ENCODE measurements around the gene ATG9B. TPM values are rescaled to one million over a fixed set of nuclear protein-coding genes. Genes with fewer than 3 reads are reported as not detected.
A peak's percentile ranks its signal among the peaks of the same experiment; 100 is the strongest.
"Not testable (repeated sequence)": the region's sequence is repeated elsewhere in the genome, so short reads cannot be mapped to it uniquely, and the experiment has no call there.

The ATG9B gene
- total RNA-seq, 1 donor from 2014 or later = 0.17 TPM

DNA sequence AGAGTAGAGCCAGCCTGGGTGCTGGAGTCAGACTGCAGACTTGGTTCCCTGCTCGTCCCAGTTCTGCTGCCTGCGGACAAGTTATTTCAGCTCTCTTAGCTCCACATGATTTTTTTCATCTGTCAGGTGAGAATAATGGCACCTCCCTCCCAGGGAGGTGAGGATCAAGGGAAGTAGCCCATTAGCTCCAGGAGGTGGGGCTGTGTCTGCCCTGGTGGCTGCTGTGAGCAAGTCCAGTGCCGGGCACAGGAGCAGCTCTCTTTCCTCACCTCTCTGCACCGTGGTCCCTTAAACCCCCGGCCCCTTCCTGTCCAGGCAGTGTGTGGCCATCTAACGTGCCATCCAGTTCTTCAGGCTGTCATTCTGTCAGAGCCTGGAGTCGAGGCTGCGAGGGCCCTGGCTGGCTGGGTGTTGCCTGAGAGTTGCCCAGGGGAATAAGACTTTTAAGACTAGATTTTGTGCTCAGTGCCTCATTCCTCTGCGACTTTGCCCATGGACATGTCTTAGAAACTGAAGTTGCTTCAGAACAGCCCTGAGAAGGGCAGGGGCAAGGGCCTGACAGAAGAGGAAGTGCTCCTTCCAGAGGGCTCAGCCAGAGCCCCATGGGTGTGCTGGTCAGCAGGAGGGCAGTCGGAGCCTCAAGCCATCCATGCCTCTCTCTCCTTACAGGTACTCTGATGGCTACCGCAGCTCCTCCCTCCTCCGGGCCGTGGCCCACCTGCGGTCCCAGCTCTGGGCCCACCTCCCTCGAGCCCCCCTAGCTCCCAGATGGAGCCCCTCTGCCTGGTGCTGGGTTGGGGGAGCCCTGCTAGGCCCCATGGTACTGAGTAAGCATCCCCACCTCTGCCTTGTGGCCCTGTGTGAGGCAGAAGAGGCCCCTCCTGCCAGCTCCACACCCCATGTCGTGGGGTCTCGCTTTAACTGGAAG lies 8.9 kb upstream of the ATG9B start:
- ATAC-seq (peak; percentile 2), DNase-seq (no peak)
- Histone ChIP-seq H3K4me1 (peaks cover 11% of the 10 kb centered on the region), H3K36me3 (peaks cover 29% of the 10 kb centered on the region), H3K27me3 (no peaks in the 10 kb centered on the region), H3K9me3 (no peaks in the 10 kb centered on the region), H3K4me3 (no peak overlapping the region), H3K27ac (no peak overlapping the region)
- TF ChIP-seq, protein P1, sequence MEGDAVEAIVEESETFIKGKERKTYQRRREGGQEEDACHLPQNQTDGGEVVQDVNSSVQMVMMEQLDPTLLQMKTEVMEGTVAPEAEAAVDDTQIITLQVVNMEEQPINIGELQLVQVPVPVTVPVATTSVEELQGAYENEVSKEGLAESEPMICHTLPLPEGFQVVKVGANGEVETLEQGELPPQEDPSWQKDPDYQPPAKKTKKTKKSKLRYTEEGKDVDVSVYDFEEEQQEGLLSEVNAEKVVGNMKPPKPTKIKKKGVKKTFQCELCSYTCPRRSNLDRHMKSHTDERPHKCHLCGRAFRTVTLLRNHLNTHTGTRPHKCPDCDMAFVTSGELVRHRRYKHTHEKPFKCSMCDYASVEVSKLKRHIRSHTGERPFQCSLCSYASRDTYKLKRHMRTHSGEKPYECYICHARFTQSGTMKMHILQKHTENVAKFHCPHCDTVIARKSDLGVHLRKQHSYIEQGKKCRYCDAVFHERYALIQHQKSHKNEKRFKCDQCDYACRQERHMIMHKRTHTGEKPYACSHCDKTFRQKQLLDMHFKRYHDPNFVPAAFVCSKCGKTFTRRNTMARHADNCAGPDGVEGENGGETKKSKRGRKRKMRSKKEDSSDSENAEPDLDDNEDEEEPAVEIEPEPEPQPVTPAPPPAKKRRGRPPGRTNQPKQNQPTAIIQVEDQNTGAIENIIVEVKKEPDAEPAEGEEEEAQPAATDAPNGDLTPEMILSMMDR (IDR thresholded peaks at IDR 0.05) = no peak
- intact Hi-C loops (cut with DNase I) = loop anchor here (10.0 kb wide), 1 partner anchor 82 kb away; no protein-coding TSS in a partner anchor

DNA sequence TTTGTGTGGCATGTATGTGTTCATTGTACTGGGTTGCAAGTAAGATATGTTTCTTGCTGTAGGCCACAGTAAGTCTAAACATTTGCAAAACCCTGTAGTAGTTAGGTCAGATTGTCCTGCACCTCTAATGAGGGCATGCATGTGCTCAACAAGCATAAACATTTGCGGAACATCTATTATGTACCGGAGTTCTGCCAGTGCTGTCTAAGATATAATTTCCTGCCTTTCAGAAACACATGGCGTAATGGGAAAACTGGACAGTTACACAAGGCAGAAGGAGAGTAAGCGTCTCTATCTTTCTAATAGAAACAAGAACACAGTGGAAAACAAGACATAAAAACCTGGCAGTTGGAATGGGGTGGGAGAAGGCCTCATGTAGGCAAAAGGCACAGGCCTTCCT lies 6.7 kb upstream of the ATG9B start:
- Histone ChIP-seq H3K27me3 (no peaks in the 10 kb centered on the region), H3K4me3 (no peak overlapping the region), H3K27ac (no peak overlapping the region), H3K4me1 (peaks cover 11% of the 10 kb centered on the region), H3K9me3 (no peaks in the 10 kb centered on the region), H3K36me3 (peaks cover 17% of the 10 kb centered on the region)
- ATAC-seq (no peak), DNase-seq (no peak)
- intact Hi-C loops (cut with DNase I) = loop anchor here (10.0 kb wide), 1 partner anchor 84 kb away; no protein-coding TSS in a partner anchor
- TF ChIP-seq, protein P1 (IDR thresholded peaks at IDR 0.05) = no peak

DNA sequence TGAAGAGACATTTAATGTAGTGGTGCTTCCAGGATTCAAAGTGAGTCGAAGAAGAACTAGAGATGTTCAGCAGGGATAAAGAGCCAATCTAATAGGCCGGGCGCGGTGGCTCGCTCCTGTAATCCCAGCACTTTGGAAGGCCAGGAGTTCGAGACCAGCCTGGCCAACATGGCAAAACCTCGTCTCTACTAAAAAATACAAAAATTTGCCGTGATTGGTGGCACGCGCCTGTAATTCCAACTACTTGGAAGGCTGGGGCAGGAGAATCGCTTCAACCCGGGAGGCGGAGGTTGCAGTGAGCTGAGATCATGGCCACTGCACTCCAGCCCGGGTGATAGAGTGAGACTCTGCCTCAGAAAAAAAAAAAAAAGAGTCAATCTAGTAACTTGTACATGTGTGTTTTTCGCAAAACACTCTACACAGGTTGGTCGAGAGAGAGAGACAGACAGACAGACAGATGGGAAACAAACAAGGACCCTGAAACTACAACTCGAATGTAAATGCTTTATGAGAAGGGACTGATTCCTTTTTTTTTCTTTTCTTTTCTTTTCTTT lies 4.7 kb upstream of the ATG9B start:
- Histone ChIP-seq H3K27ac (peak overlapping the region; percentile 90), H3K4me1 (peaks cover 11% of the 10 kb centered on the region), H3K9me3 (no peaks in the 10 kb centered on the region), H3K4me3 (peak overlapping the region; percentile 73), H3K36me3 (no peaks in the 10 kb centered on the region), H3K27me3 (no peaks in the 10 kb centered on the region)
- ATAC-seq (no peak), DNase-seq (no peak)
- TF ChIP-seq, protein P1 (IDR thresholded peaks at IDR 0.05) = no peak
- intact Hi-C loops (cut with DNase I) = no loop called here

DNA sequence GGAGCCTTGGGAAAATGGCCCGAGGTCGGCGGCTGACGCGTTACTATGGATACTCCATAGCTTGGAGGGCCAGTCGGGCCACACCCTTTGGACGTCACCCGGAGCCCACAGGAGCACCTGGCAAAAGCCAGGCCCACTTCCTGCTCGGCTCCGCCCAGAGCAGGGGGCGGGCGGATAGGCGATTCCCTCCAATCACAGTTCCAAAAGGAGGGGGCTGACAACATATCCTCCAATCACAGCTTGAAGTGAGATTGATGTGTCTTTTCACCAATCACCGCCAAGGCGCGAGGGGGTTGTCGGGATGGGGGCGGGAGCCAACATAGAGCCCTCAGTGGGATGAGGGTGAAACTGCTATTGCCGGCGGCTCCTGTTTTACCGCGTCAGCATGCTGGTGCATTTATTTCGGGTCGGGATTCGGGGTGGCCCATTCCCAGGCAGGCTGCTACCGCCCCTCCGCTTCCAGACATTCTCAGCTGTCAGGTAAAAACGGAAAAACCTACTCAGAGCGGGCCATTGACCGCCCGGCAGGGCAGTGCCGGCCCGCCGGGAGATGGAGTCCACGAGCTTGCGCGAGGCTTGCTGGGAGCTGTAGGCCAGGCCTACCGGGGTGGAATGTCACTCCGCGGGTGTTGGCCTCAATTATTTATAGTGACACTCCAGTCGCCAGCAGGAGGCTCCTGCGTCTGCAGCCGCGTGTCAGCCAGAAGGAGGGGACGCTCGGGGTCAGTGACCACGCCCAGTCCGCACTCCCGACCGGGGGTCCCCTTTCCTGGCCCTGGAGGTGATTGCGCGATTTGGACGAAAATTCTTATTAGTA lies 4.0 kb upstream of the ATG9B start, which contains the start of gene ABCB8:
ABCB8 (plus strand) TSS at position 320 of the 817 bp plus-strand sequence; CDS start at position 386, 66 bp downstream.
- H3K9me3 ChIP-seq = no peaks in the 10 kb centered on the region
- H3K4me1 ChIP-seq = peaks cover 11% of the 10 kb centered on the region
- intact Hi-C loops (cut with DNase I) = no loop called here
- TF ChIP-seq, protein P1 (IDR thresholded peaks at IDR 0.05) = peak; percentile 52
- H3K27me3 ChIP-seq = no peaks in the 10 kb centered on the region
- H3K27ac ChIP-seq = peak within 1 kb of the TSS; percentile 90
- no peaks in the 10 kb centered on the region for H3K36me3 ChIP-seq
- H3K4me3 ChIP-seq = peak within 1 kb of the TSS; percentile 73
- DNase-seq (peak; percentile 98), ATAC-seq (peak; percentile 96)

DNA sequence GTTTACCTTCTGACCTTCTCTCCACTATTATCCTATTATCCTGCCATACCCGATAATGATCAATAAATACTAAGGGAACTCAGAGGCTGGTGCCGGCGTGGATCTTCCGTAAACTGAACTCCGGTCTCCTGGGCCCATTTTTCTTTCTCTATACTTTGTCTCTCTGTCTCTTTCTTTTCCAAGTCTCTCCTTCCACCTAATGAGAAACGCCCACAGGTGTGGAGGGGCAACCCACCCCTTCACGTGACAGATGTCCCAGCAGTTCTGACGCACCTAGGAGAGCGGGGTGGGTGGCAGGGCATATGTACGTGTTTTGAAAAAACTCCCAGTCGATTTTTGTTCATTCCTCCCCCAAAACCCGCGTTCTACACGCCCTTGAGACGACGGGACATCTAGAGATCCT lies 3.4 kb upstream of the ATG9B start:
- ATAC-seq; DNase-seq; intact Hi-C loops (cut with DNase I); H3K36me3 ChIP-seq; H3K27me3 ChIP-seq; H3K9me3 ChIP-seq: not testable (repeated sequence)
- H3K27ac ChIP-seq = peak overlapping the region; percentile 90
- peaks cover 11% of the 10 kb centered on the region for H3K4me1 ChIP-seq
- H3K4me3 ChIP-seq = peak overlapping the region; percentile 73

DNA sequence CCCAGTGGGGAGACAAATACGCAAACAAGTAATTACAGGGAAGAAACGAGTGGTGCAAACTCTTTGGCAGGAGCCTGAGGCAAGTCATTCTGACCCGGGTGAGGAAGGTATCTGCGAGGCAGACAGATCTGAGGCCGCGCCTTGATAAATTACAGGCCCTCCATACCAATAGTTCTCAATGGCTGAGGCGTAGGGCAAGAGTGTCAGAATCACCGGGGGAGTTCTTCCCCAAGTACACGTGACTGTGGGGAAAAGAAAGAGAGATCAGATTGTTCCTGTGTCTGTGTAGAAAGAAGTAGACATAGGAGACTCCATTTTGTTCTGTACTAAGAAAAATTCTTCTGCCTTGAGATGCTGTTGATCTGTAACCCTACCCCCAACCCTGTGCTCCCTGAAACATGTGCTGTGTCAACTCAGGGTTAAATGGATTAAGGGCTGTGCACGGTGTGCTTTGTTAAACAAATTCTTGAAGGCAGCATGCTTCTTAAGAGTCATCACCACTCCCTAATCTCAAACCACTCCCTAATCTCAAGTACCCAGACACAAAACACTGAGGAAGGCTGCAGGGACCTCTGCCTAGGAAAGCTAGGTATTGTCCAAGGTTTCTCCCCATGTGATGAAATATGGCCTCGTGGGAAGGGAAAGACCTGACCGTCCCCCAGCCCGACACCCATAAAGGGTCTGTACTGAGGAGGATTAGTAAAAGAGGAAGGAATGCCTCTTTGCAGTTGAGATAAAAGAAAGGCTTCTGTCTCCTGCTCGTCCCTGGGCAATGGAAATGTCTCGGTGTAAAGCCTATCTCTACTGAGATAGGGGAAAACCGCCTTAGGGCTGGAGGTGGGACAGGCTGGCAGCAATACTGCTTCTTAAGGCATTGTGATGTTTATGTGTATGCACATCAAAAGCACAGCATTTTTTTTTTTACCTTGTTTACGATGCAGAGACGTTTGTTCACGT lies 2.8 kb upstream of the ATG9B start:
- intact Hi-C loops (cut with DNase I); H3K36me3 ChIP-seq; DNase-seq; ATAC-seq; H3K9me3 ChIP-seq; H3K27me3 ChIP-seq; H3K4me3 ChIP-seq: not testable (repeated sequence)
- peaks cover 11% of the 10 kb centered on the region for H3K4me1 ChIP-seq
- H3K27ac ChIP-seq = peak overlapping the region; percentile 90
